ENCODE results near the gene MYF5.

DNA sequence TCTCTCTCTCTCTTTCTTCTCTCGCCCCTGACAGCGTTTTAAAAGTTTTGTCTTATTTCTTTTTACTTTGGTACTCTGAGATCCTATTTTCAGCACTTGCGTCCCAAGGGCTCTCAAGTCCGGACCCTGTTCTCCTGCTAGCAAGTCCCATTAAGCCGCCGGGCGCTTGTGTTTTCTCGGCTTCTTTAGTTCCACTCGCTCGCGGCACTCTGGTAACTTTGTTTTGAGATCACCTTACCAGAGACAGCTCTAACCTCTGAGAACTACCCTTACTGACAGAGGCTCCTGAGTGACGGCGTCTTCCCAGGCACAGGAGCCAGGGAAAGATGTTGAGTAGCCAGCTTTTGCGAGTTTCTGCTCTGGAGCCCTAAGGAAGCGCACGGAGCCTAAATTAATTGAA is 2.7 kb upstream of the MYF5 start:
- TF ChIP-seq POLR2A (IDR thresholded peaks at IDR 0.05) = no peak
- TF ChIP-seq, protein P1, sequence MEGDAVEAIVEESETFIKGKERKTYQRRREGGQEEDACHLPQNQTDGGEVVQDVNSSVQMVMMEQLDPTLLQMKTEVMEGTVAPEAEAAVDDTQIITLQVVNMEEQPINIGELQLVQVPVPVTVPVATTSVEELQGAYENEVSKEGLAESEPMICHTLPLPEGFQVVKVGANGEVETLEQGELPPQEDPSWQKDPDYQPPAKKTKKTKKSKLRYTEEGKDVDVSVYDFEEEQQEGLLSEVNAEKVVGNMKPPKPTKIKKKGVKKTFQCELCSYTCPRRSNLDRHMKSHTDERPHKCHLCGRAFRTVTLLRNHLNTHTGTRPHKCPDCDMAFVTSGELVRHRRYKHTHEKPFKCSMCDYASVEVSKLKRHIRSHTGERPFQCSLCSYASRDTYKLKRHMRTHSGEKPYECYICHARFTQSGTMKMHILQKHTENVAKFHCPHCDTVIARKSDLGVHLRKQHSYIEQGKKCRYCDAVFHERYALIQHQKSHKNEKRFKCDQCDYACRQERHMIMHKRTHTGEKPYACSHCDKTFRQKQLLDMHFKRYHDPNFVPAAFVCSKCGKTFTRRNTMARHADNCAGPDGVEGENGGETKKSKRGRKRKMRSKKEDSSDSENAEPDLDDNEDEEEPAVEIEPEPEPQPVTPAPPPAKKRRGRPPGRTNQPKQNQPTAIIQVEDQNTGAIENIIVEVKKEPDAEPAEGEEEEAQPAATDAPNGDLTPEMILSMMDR (IDR thresholded peaks at IDR 0.05) = no peak
